HG03066 (cell line): ENCODE data around the gene TAC3.
"Not testable (repeated sequence)": the region's sequence is repeated elsewhere in the genome, so short reads cannot be mapped to it uniquely, and the experiment has no call there.

Experiments used
- ATAC-seq: cut with Tn5 transposase; IDR thresholded peaks from one replicate; pipeline ENCODE4 v1.9.1; 2021; ENCODE audit warnings: low read depth; ENCODE audit not compliant: unreplicated experiment

Gene TAC3

DNA sequence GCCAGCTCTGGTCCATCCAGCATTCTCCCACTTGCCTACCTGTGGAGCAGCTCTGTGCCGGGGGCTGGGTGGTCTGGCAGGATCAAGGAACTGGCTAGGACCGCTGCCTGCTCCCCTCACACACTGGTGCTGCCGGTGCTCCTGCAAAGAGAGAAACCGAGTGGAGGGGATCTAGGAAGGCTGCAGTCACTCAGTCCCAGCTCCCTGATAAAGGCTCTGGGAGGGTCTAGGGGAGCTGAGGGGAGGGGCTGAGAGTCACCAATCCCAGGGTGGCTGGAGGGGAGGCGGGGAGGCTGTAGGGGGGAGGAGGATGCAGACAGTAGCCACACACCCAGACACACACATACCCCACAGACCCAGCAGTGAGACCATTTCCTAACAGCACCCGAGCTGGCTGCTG lies at the start of gene TAC3:
TAC3 (minus strand) TSS at position 182 of the 400 bp plus-strand sequence. CDS start 732 bp downstream, outside the sequence.
- ATAC-seq = no peak

GRCh38 chr12:57063991-57064685 lies 47.8 kb upstream of the TAC3 start:
- peak; percentile 80 for ATAC-seq

- ATAC-seq = no peak
These were observed 42.1 kb upstream of the TAC3 start for GRCh38 chr12:57058454-57058853.

DNA sequence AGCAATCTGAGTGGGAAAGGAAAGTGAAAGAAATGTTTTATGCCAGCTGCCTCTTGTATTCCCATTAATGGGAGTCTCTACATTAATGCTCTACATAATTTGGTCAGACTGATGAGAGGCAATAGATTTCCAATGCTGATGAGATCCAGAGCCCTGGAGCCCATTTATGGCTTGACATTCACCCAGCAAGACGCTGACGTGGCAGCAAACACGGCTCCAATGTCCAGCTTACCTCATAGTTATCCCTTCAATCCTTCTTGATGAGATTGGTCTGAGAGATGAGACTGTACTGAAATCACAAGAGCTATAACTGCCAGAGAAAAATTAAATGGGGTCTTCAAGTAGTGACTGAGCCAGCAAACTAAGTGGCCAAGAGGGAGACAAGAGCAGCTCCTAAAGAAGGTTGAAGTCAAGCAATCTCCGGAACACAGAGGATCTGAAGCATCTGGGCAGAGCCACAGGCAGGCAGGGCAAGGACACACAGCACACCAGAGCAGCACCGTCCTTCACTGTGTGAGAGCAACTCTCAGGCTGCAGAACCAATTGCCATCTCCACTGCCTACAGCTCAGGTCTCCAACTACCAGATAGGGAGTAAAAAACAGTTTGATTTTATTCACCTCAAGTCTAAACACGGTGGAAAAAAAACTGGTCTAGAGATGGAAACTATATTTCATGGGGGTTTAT lies 40.9 kb upstream of the TAC3 start:
- ATAC-seq = no peak

DNA sequence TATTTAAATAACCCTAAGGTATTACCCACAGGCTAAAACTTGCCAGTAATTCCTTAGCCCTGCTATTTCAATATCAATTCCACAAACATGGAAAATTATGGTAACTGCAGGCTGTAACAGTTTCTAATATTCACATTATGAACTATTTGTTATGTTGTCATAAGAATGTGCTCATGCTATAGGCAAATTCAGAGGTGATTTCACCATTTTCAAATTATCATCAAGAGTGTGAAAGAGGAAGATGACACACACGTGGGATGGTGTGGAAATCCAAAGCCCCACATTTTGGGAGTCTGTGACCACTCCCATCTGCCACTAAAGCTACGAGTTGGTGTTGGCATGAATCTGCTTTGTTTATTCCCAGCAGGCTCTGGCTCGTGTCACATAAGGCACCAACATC lies 39.5 kb upstream of the TAC3 start:
- ATAC-seq = no peak

GRCh38 chr12:57053901-57054300 lies 37.6 kb upstream of the TAC3 start:
- ATAC-seq = not testable (repeated sequence)

- not testable (repeated sequence) for ATAC-seq
These were observed 36.8 kb upstream of the TAC3 start for GRCh38 chr12:57053146-57053545.

GRCh38 chr12:57051011-57051410 lies 34.7 kb upstream of the TAC3 start:
- ATAC-seq = no peak

DNA sequence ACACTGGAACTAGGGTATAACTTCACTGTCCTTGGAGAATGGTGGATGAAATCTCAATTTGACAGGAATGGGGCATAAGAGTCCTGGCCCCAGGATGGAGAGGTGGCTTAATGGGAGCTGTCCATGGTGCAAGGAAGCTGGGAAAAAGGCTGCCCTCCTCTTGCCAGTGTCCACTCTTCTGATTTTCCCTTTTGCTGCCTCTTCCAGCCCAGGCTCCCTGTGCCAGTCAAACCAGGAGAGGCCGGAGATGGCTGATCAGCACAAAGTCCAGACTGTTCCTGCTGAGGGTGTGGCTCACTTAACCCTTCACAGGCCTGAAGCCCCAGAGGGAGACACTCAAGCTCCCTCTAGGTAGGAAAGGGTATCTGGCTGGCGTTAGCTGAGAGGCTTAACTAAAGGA lies 33.6 kb upstream of the TAC3 start, which contains the start of gene MYO1A:
MYO1A (minus strand) TSS at position 240 of the 400 bp plus-strand sequence. CDS start 1,806 bp downstream, outside the sequence.
- ATAC-seq = no peak

DNA sequence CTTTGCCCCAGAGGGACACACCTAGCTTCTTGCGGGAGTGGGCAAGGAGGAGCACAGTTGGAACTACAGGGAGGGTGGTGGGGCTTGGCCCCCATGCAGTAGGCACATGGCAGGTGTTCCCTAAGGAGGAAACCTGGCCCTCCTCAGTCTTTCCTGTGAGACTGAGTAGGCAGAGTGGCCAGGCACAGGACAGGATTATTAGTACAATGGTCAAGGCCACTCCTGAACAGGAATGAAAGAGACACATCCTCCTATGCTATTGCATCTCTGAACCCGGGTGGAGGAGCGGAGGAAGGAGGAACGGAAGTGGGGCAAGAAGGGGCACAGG lies 32.8 kb upstream of the TAC3 start:
- ATAC-seq = no peak

- no peak for ATAC-seq
These were observed 32.2 kb upstream of the TAC3 start for GRCh38 chr12:57048423-57049118.

DNA sequence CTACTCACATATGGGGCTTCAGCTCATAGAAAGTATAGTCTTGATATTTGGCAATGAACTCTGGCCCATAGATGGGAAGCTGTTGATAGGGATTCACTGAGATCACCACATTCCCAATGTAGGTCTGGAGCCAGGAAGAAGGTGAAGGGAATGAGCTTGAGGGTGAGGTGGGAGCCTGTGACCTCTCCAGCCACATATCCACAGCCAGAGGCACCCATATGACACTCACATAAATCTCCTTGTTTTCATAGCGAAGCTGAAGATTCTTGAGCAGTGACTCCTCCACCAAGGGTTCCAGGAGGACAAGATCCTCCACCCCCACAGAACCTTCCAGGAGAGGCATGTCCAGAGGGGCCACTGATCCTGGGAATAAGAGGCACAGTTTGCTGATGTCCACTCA lies 31.7 kb upstream of the TAC3 start:
- no peak for ATAC-seq

DNA sequence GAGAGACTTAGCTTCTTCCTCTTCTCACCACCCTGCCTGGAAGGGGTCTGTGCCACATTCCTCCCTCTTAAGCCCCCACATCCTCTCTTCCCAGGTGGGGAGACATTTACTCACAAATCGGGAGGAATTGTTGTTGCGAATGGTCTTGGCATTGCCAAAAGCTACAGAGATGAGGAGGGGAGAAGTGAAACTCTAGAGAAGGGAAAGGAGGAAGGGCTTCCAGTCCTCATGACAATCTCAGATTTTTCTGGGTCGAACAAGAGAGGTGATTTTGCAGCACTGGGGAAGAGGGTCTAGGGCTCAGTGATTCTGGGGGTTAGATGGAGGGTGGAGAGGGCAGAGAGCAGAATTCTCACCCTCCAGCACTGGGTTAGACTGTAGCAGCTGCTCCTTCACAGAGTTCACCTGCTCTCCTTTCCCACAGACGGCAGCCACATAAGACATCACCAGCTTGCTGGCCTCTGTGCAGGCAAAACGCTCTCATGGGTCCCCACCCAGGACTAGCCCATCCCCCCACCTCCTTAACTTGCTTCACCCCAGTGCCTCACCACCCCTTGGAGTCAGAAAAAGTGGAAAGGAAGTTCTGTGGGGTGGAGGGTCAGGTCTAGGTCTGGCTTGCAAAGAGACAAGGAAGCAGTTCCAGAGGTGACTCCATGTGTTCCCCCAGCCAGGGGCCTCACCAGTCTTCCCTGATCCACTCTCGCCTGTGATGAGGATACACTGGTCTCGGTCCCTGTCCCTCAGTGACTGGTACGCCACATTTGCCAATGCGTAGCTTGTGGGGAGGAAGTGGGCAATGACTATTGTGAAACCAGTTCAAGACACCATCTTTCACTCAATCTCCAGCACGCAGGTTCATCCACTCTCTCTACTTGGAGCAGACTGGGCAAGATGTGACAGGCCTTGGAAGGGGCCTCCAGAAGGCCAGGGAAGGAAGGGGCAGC lies 30.9 kb upstream of the TAC3 start:
- no peak for ATAC-seq

- ATAC-seq = no peak
These were observed 29.9 kb upstream of the TAC3 start for GRCh38 chr12:57046086-57046791.

DNA sequence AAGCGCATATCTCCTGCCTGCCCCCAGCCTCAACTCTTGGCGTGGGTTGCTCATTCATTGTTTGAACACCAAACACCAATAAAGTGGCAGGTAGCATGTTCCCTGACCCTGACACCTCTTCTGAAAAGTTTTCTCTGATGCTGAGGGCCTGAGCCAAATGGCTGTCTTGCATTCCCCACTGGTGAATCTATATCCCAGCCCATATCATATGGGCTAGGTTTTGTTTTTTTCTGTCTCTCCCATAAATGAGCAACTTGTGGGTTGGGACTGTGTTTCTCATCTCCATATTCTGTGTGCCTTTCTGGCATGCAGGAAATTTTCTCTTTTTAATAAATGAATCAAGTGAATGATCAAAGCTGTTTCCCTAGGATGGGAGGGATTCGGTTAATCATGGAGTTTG lies 28.6 kb upstream of the TAC3 start:
- ATAC-seq = no peak

DNA sequence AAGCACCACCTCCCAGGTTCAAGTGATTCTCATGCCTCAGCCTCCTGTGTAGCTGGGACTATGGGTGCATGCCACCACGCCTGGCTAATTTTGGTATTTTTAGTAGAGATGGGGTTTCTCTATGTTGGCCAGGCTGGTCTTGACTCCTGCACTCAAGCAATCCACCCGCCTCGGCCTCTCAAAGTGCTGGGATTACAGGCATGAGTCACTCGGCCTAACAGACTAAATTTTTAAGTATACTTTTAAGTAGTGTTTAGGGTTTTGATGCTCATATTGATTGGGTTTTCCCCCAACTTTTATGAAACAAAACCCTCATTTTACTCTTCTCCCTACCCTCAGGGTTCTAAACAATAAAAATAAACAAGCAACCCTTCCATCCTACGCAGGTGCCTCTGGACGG lies 28.1 kb upstream of the TAC3 start:
- ATAC-seq = no peak

GRCh38 chr12:57042695-57043094 lies 26.4 kb upstream of the TAC3 start:
- no peak for ATAC-seq

DNA sequence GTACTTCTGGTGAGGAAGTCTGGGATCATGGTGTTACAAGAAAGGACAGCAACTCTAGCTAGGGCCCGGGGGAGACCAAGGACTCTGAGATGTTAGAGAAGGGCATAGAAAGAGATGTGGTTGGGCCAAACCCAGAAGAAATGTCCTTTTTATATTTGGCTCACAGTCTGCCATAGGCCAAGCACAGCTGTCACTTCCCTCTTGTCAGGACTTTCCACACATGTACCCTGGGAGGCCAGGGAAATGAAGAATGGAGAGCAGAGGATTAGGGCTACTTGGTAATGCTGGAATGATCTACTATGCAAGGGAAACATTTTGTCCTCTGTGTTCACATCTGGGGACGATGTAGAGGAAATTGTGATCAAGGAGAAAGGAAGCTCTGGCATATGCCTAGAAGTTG lies 24.4 kb upstream of the TAC3 start:
- no peak for ATAC-seq

- no peak for ATAC-seq
These were observed 23.9 kb upstream of the TAC3 start for GRCh38 chr12:57040211-57040610.
